WERI-Rb-1 (cell line): Measurements from ENCODE around the gene CLEC20A.

ENCODE experiments used
- DNase-seq: peaks from one replicate; pipeline ENCODE4 v3.0.0-alpha.2; 2020
- H3K27ac ChIP-seq: fragments of 250-450 bp; sonication (Bioruptor Pico); 2 replicates; pipeline ENCODE4 v1.5.1; 2020; ENCODE audit warnings: mild to moderate bottlenecking, moderate library complexity
- H3K27me3 ChIP-seq: fragments of 250-450 bp; sonication (Bioruptor Pico); 2 replicates; pipeline ENCODE4 v1.5.1; 2021; ENCODE audit warnings: mild to moderate bottlenecking, low read depth, moderate library complexity; ENCODE audit not compliant: insufficient read depth, severe bottlenecking
- H3K36me3 ChIP-seq: fragments of 250-450 bp; sonication (Bioruptor Pico); 2 replicates; pipeline ENCODE4 v1.5.1; 2020; ENCODE audit warnings: mild to moderate bottlenecking, moderate library complexity
- H3K4me3 ChIP-seq: 2 replicates; pipeline ENCODE4 v1.5.1; 2011; ENCODE audit warnings: low read depth, mild to moderate bottlenecking, control low read depth, low read length
- H3K9me3 ChIP-seq: fragments of 250-450 bp; sonication (Bioruptor Pico); 2 replicates; pipeline ENCODE4 v1.5.1; 2021; ENCODE audit warnings: mild to moderate bottlenecking, moderate library complexity; ENCODE audit not compliant: severe bottlenecking
- CTCF ChIP-seq: IDR thresholded peaks from 2 replicates; pipeline ENCODE4 v1.5.1; 2011; ENCODE audit warnings: low read depth, mild to moderate bottlenecking, control low read depth, inconsistent platforms, low read length

CLEC20A gene

GRCh38 chr1:178537382-178538090, 40.8 kb upstream of the CLEC20A start:
- Histone ChIP-seq H3K4me3 (no peak overlapping the region), H3K36me3 (no peaks in the 10 kb centered on the region), H3K27ac (no peak overlapping the region), H3K27me3 (no peaks in the 10 kb centered on the region), H3K9me3 (no peaks in the 10 kb centered on the region)
- no peak for DNase-seq
- TF ChIP-seq CTCF: no peak

GRCh38 chr1:178536844-178537371, 40.1 kb upstream of the CLEC20A start:
- Histone ChIP-seq H3K36me3 (no peaks in the 10 kb centered on the region), H3K27me3 (no peaks in the 10 kb centered on the region), H3K9me3 (no peaks in the 10 kb centered on the region), H3K4me3 (no peak overlapping the region), H3K27ac (no peak overlapping the region)
- DNase-seq: no peak
- no peak for TF ChIP-seq CTCF

- H3K9me3 ChIP-seq: no peaks in the 10 kb centered on the region
- no peaks in the 10 kb centered on the region for H3K36me3 ChIP-seq
- no peaks in the 10 kb centered on the region for H3K27me3 ChIP-seq
- no peak for TF ChIP-seq CTCF
- no peak overlapping the region for H3K27ac ChIP-seq
- no peak for DNase-seq
- no peak overlapping the region for H3K4me3 ChIP-seq
Measured at GRCh38 chr1:178536329-178536728, 39.6 kb upstream of the CLEC20A start.

- Histone ChIP-seq H3K9me3 (no peaks in the 10 kb centered on the region), H3K4me3 (no peak overlapping the region), H3K36me3 (no peaks in the 10 kb centered on the region), H3K27me3 (no peaks in the 10 kb centered on the region), H3K27ac (no peak overlapping the region)
- TF ChIP-seq CTCF: no peak
- no peak for DNase-seq
Measured at GRCh38 chr1:178534137-178534868, 37.5 kb upstream of the CLEC20A start.

GRCh38 chr1:178533121-178533946, 36.6 kb upstream of the CLEC20A start:
- DNase-seq: no peak
- Histone ChIP-seq H3K4me3 (no peak overlapping the region), H3K9me3 (no peaks in the 10 kb centered on the region), H3K27ac (no peak overlapping the region), H3K36me3 (no peaks in the 10 kb centered on the region), H3K27me3 (no peaks in the 10 kb centered on the region)
- no peak for TF ChIP-seq CTCF
